ENCODE data around the gene TNNT1.
A peak's percentile ranks its signal among the peaks of the same experiment; 100 is the strongest.

TNNT1 gene

GRCh38 chr19:55098716-55099556 lies 50.1 kb downstream of the TNNT1 start:
- ChIA-PET POLR2A (no interaction called here), CTCF (no interaction called here)
- DNase-seq (ENCODE audit: extremely low spot score): no peak
- TF ChIP-seq LEF1 (IDR thresholded peaks at IDR 0.05; ENCODE audit: borderline replicate concordance) (no peak), FOXM1 (IDR thresholded peaks at IDR 0.05; ENCODE audit: borderline replicate concordance) (no peak), SP1 (IDR thresholded peaks at IDR 0.05) (no peak), HDGF (IDR thresholded peaks at IDR 0.05; ENCODE audit: borderline replicate concordance) (no peak), BHLHE40 (IDR thresholded peaks at IDR 0.05; ENCODE audit: borderline replicate concordance) (no peak), ZNF384 (IDR thresholded peaks at IDR 0.05) (no peak), TARDBP (IDR thresholded peaks at IDR 0.05) (no peak), FOXA1 (IDR thresholded peaks at IDR 0.05) (no peak), SUZ12 (IDR thresholded peaks at IDR 0.05) (no peak), PKNOX1 (IDR thresholded peaks at IDR 0.05) (no peak), NFRKB (IDR thresholded peaks at IDR 0.05) (no peak), CTBP1 (IDR thresholded peaks at IDR 0.05; ENCODE audit: borderline replicate concordance) (no peak), L3MBTL2 (conservative IDR thresholded peaks at IDR 0.05) (no peak), ARNT (IDR thresholded peaks at IDR 0.05) (no peak), ELF4 (IDR thresholded peaks at IDR 0.05) (no peak), FOXK2 (IDR thresholded peaks at IDR 0.05) (no peak)

- TF ChIP-seq NFRKB (IDR thresholded peaks at IDR 0.05) (no peak), FOXK2 (IDR thresholded peaks at IDR 0.05) (no peak), FOXM1 (IDR thresholded peaks at IDR 0.05; ENCODE audit: borderline replicate concordance) (no peak), ZNF384 (IDR thresholded peaks at IDR 0.05) (no peak), CTBP1 (IDR thresholded peaks at IDR 0.05; ENCODE audit: borderline replicate concordance) (no peak), TARDBP (IDR thresholded peaks at IDR 0.05) (no peak), PKNOX1 (IDR thresholded peaks at IDR 0.05) (no peak), SUZ12 (IDR thresholded peaks at IDR 0.05) (no peak)
- DNase-seq (ENCODE audit: extremely low spot score): no peak
- POLR2A ChIA-PET: no interaction called here
- CTCF ChIA-PET: no interaction called here
Observed at GRCh38 chr19:55097864-55098715, 50.9 kb downstream of the TNNT1 start.

GRCh38 chr19:55096061-55096701 lies 52.8 kb downstream of the TNNT1 start:
- no peak for DNase-seq (ENCODE audit: extremely low spot score)
- POLR2A ChIA-PET: no interaction called here
- no peak for TF ChIP-seq FOXA1 (IDR thresholded peaks at IDR 0.05)
- TF ChIP-seq ARNT (IDR thresholded peaks at IDR 0.05): no peak
- TF ChIP-seq ZNF384 (IDR thresholded peaks at IDR 0.05): no peak
- no peak for TF ChIP-seq NFRKB (IDR thresholded peaks at IDR 0.05)
- TF ChIP-seq HDGF (IDR thresholded peaks at IDR 0.05; ENCODE audit: borderline replicate concordance): no peak
- no peak for TF ChIP-seq FOXM1 (IDR thresholded peaks at IDR 0.05; ENCODE audit: borderline replicate concordance)
- no peak for TF ChIP-seq SP1 (IDR thresholded peaks at IDR 0.05)
- TF ChIP-seq L3MBTL2 (conservative IDR thresholded peaks at IDR 0.05): no peak
- TF ChIP-seq LEF1 (IDR thresholded peaks at IDR 0.05; ENCODE audit: borderline replicate concordance): no peak
- TF ChIP-seq PKNOX1 (IDR thresholded peaks at IDR 0.05): no peak
- TF ChIP-seq ELF4 (IDR thresholded peaks at IDR 0.05): no peak
- TF ChIP-seq BHLHE40 (IDR thresholded peaks at IDR 0.05; ENCODE audit: borderline replicate concordance): no peak
- TF ChIP-seq CTBP1 (IDR thresholded peaks at IDR 0.05; ENCODE audit: borderline replicate concordance): no peak
- no peak for TF ChIP-seq FOXK2 (IDR thresholded peaks at IDR 0.05)
- TF ChIP-seq TARDBP (IDR thresholded peaks at IDR 0.05): no peak
- CTCF ChIA-PET: no interaction called here

GRCh38 chr19:55095260-55096060 lies 53.5 kb downstream of the TNNT1 start:
- no peak for TF ChIP-seq SP1 (IDR thresholded peaks at IDR 0.05)
- TF ChIP-seq PKNOX1 (IDR thresholded peaks at IDR 0.05): no peak
- no peak for TF ChIP-seq LEF1 (IDR thresholded peaks at IDR 0.05; ENCODE audit: borderline replicate concordance)
- TF ChIP-seq ELF4 (IDR thresholded peaks at IDR 0.05): no peak
- no peak for TF ChIP-seq CTBP1 (IDR thresholded peaks at IDR 0.05; ENCODE audit: borderline replicate concordance)
- no peak for TF ChIP-seq FOXK2 (IDR thresholded peaks at IDR 0.05)
- TF ChIP-seq BHLHE40 (IDR thresholded peaks at IDR 0.05; ENCODE audit: borderline replicate concordance): no peak
- TF ChIP-seq HDGF (IDR thresholded peaks at IDR 0.05; ENCODE audit: borderline replicate concordance): no peak
- TF ChIP-seq FOXA1 (IDR thresholded peaks at IDR 0.05): no peak
- TF ChIP-seq L3MBTL2 (conservative IDR thresholded peaks at IDR 0.05): no peak
- TF ChIP-seq ZNF384 (IDR thresholded peaks at IDR 0.05): no peak
- TF ChIP-seq FOXM1 (IDR thresholded peaks at IDR 0.05; ENCODE audit: borderline replicate concordance): no peak
- no peak for TF ChIP-seq TARDBP (IDR thresholded peaks at IDR 0.05)
- peak; percentile 49 for DNase-seq (ENCODE audit: extremely low spot score)
- ChIA-PET POLR2A (interaction anchor here (1.5 kb wide), 1 partner anchor 50 kb away, joined by 3 read pairs; no protein-coding TSS in a partner anchor), CTCF (no interaction called here)
